HFFc6 (cell line): ENCODE measurements around the gene GLI3. TPM values are rescaled to one million over a fixed set of nuclear protein-coding genes. Genes with fewer than 3 reads are reported as not detected.
A peak's percentile ranks its signal among the peaks of the same experiment; 100 is the strongest.

Source experiments
- DNase-seq: peaks from one replicate; pipeline ENCODE4 v3.0.0-alpha.2; 2018
- H3K27ac Mint-ChIP-seq: 2 replicates; pipeline ENCODE4 v1.8.0; 2020; ENCODE audit warnings: mild to moderate bottlenecking, mixed read lengths
- H3K27me3 Mint-ChIP-seq: 2 replicates; pipeline ENCODE4 v1.8.0; 2021; ENCODE audit warnings: mild to moderate bottlenecking, moderate library complexity, mixed read lengths; ENCODE audit not compliant: insufficient read depth
- H3K36me3 Mint-ChIP-seq: 2 replicates; pipeline ENCODE4 v1.8.0; 2021; ENCODE audit warnings: low read depth, mixed read lengths
- H3K4me1 Mint-ChIP-seq: 2 replicates; pipeline ENCODE4 v1.8.0; 2020; ENCODE audit warnings: low read depth, mixed read lengths
- H3K4me3 Mint-ChIP-seq: 2 replicates; pipeline ENCODE4 v1.8.0; 2020; ENCODE audit warnings: mild to moderate bottlenecking, moderate library complexity, mixed read lengths
- H3K9me3 Mint-ChIP-seq: 2 replicates; pipeline ENCODE4 v1.8.0; 2020; ENCODE audit warnings: mild to moderate bottlenecking, mixed read lengths
- CTCF ChIP-seq: fragments of 200-600 bp; sonication (generic); IDR thresholded peaks from 2 replicates; pipeline ENCODE4 v1.5.0; 2021; ENCODE audit warnings: antibody characterized with exemption, mild to moderate bottlenecking
- total RNA-seq, 6 experiments: library from RNA; stranded (reverse); fragmentation: NEBNext Ultra II Directional; extraction: Animal tissue kit (Norgen Biotek cat#: 25700); gene quantifications; 2 replicates in 1 of 6; 3 replicates in 5 of 6; pipeline ENCODE4 v1.2.3, GENCODE V29; 2021

The GLI3 gene
- total RNA-seq, 6 experiments from 2014 or later = 12.5 to 23.0 (median 21.7) TPM

- no peak for TF ChIP-seq CTCF
- Mint-ChIP-seq H3K36me3 (no peaks in the 10 kb centered on the region), H3K4me3 (no peak overlapping the region), H3K9me3 (no peaks in the 10 kb centered on the region), H3K27me3 (no peaks in the 10 kb centered on the region; the same call in 1 of the 2 replicates), H3K4me1 (peaks cover 32% of the 10 kb centered on the region), H3K27ac (no peak overlapping the region)
- no peak for DNase-seq
These were observed 303.6 kb downstream of the GLI3 start for GRCh38 chr7:41933427-41933826.

GRCh38 chr7:41931263-41931646 is 305.8 kb downstream of the GLI3 start:
- Mint-ChIP-seq H3K4me3 (no peak overlapping the region), H3K27me3 (no peaks in the 10 kb centered on the region; the same call in 1 of the 2 replicates), H3K27ac (peak overlapping the region; percentile 87), H3K9me3 (no peaks in the 10 kb centered on the region), H3K4me1 (peaks cover 42% of the 10 kb centered on the region), H3K36me3 (no peaks in the 10 kb centered on the region)
- no peak for TF ChIP-seq CTCF
- DNase-seq = no peak

GRCh38 chr7:41930538-41931262 is 306.3 kb downstream of the GLI3 start:
- Mint-ChIP-seq H3K9me3 (no peaks in the 10 kb centered on the region), H3K36me3 (no peaks in the 10 kb centered on the region), H3K4me1 (peaks cover 42% of the 10 kb centered on the region), H3K27ac (peak overlapping the region; percentile 87), H3K27me3 (no peaks in the 10 kb centered on the region), H3K4me3 (peak overlapping the region; percentile 12; the same call in 1 of the 2 replicates)
- DNase-seq = peak; percentile 58
- no peak for TF ChIP-seq CTCF

GRCh38 chr7:41928781-41929180 is 308.2 kb downstream of the GLI3 start:
- H3K4me1 Mint-ChIP-seq = peaks cover 42% of the 10 kb centered on the region
- H3K27me3 Mint-ChIP-seq = no peaks in the 10 kb centered on the region
- no peaks in the 10 kb centered on the region for H3K9me3 Mint-ChIP-seq
- no peaks in the 10 kb centered on the region for H3K36me3 Mint-ChIP-seq
- TF ChIP-seq CTCF = no peak
- no peak overlapping the region for H3K27ac Mint-ChIP-seq
- DNase-seq = no peak
- H3K4me3 Mint-ChIP-seq = no peak overlapping the region

GRCh38 chr7:41928166-41928565 is 308.8 kb downstream of the GLI3 start:
- H3K36me3 Mint-ChIP-seq = no peaks in the 10 kb centered on the region
- no peaks in the 10 kb centered on the region for H3K27me3 Mint-ChIP-seq
- no peak overlapping the region for H3K4me3 Mint-ChIP-seq

More at GRCh38 chr7:41928166-41928565, 308.8 kb downstream of the GLI3 start:
- Mint-ChIP-seq H3K27ac (no peak overlapping the region), H3K9me3 (no peaks in the 10 kb centered on the region), H3K4me1 (peaks cover 42% of the 10 kb centered on the region)
- no peak for TF ChIP-seq CTCF
- no peak for DNase-seq
